DOHH2 (cell line): ENCODE measurements around the gene DNMT1.

Source experiments
- EZH2phosphoT487 ChIP-seq: fragments of 200-600 bp; sonication (generic); IDR thresholded peaks from 2 replicates; pipeline ENCODE4 v1.6.1; 2017; ENCODE audit warnings: borderline replicate concordance, mild to moderate bottlenecking, antibody characterized with exemption, low read length, moderate library complexity, mixed read lengths
- TF ChIP-seq, protein P1 (sequence below): fragments of 200-600 bp; sonication (generic); IDR thresholded peaks from one replicate; pipeline ENCODE4 v1.5.1; 2014; ENCODE audit warnings: antibody characterized with exemption, mild to moderate bottlenecking, low read depth, low read length; ENCODE audit not compliant: poor library complexity, severe bottlenecking

DNA sequence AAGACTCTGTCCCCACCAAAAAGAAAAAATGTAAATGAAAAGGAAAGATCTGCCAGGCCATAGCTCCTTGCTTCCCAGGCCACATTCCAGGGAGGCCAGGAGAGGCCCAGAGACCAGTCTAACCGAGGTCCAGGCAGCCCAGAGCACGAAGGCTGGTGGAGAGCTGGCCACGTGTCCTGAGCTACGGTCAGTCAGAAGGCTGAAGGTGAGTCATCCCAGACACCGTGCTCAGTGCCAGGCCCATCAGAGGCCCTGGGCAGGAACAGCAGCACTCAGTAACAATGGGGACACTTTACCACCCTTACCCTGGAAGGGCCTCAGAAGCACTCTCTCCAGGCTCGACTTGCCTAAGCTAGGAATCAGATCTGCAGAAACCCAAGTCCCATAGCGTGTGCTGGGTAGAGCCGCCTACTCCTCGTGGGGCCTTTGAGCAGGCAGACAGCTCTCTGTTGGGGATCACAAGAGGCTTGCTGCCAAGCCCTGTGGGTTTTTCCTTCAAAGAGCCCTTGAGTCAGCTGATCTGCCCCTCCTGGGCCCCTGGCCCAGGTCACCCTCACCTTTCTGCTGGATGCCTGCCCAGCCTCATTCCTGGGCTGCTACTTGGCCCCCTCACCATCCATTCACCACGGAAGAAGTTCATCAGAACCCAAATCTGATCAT, 11.6 kb upstream of the DNMT1 start:
- TF ChIP-seq, protein P1, sequence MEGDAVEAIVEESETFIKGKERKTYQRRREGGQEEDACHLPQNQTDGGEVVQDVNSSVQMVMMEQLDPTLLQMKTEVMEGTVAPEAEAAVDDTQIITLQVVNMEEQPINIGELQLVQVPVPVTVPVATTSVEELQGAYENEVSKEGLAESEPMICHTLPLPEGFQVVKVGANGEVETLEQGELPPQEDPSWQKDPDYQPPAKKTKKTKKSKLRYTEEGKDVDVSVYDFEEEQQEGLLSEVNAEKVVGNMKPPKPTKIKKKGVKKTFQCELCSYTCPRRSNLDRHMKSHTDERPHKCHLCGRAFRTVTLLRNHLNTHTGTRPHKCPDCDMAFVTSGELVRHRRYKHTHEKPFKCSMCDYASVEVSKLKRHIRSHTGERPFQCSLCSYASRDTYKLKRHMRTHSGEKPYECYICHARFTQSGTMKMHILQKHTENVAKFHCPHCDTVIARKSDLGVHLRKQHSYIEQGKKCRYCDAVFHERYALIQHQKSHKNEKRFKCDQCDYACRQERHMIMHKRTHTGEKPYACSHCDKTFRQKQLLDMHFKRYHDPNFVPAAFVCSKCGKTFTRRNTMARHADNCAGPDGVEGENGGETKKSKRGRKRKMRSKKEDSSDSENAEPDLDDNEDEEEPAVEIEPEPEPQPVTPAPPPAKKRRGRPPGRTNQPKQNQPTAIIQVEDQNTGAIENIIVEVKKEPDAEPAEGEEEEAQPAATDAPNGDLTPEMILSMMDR, result no peak
- no peak for TF ChIP-seq EZH2phosphoT487
